ENCODE data around the gene MYLK2. TPM values are rescaled to one million over a fixed set of nuclear protein-coding genes. Genes with fewer than 3 reads are reported as not detected.
"Not testable (repeated sequence)": the region's sequence is repeated elsewhere in the genome, so short reads cannot be mapped to it uniquely, and the experiment has no call there.

MYLK2 gene
- total RNA-seq, 4 donors from 2014 or later = 0.10 TPM; not detected in 3

GRCh38 chr20:31823360-31824124 lies 4.4 kb downstream of the MYLK2 start:
- 70 to 81% methylated on average over 13 of the region's 14 CpGs for WGBS, 2 donors
- H3K4me3 ChIP-seq (ENCODE audit: low read depth, poor library complexity, severe bottlenecking) = no peak overlapping the region
- no peak for TF ChIP-seq POLR2A (IDR thresholded peaks at IDR 0.05)
- TF ChIP-seq CTCF (IDR thresholded peaks at IDR 0.05) = no peak
- DNase-seq (ENCODE audit: low spot score in 2 of 2) = no peak
- intact Hi-C loops (cut with DNase I; ENCODE audit: low total_unique reads) = loop anchor here (5.0 kb wide), 1 partner anchor 209 kb away; no protein-coding TSS in a partner anchor

- intact Hi-C loops (cut with DNase I; ENCODE audit: low total_unique reads) = loop anchor here (5.0 kb wide), 1 partner anchor 208 kb away; no protein-coding TSS in a partner anchor
- H3K4me3 ChIP-seq (ENCODE audit: low read depth, poor library complexity, severe bottlenecking) = no peak overlapping the region
- TF ChIP-seq CTCF (IDR thresholded peaks at IDR 0.05) (no peak), POLR2A (IDR thresholded peaks at IDR 0.05) (no peak)
- 93 to 95% methylated on average over 4 of the region's 4 CpGs for WGBS, 2 donors
- DNase-seq (ENCODE audit: low spot score in 2 of 2) = no peak
These were observed 4.9 kb downstream of the MYLK2 start for GRCh38 chr20:31824125-31824485.

GRCh38 chr20:31824554-31825313 lies 5.6 kb downstream of the MYLK2 start:
- no peak overlapping the region for H3K4me3 ChIP-seq (ENCODE audit: low read depth, poor library complexity, severe bottlenecking)
- TF ChIP-seq CTCF (IDR thresholded peaks at IDR 0.05) (no peak), POLR2A (IDR thresholded peaks at IDR 0.05) (no peak)
- WGBS, 2 donors = 77 to 82% methylated on average over 14 of the region's 14 CpGs
- no peak for DNase-seq (ENCODE audit: low spot score in 2 of 2)
- intact Hi-C loops (cut with DNase I; ENCODE audit: low total_unique reads) = loop anchor here (5.0 kb wide), 1 partner anchor 208 kb away; no protein-coding TSS in a partner anchor

- 85 to 88% methylated on average over 5 of the region's 5 CpGs for WGBS, 2 donors
- no peak overlapping the region for H3K4me3 ChIP-seq (ENCODE audit: low read depth, poor library complexity, severe bottlenecking)
- intact Hi-C loops (cut with DNase I; ENCODE audit: low total_unique reads) = no loop called here
- TF ChIP-seq POLR2A (IDR thresholded peaks at IDR 0.05) = no peak
- TF ChIP-seq CTCF (IDR thresholded peaks at IDR 0.05) = no peak
- no peak for DNase-seq (ENCODE audit: low spot score in 2 of 2)
These were observed 6.9 kb downstream of the MYLK2 start for GRCh38 chr20:31826074-31826473.

GRCh38 chr20:31827059-31827458 lies 7.9 kb downstream of the MYLK2 start:
- intact Hi-C loops (cut with DNase I; ENCODE audit: low total_unique reads) = no loop called here
- no peak overlapping the region for H3K4me3 ChIP-seq (ENCODE audit: low read depth, poor library complexity, severe bottlenecking)
- WGBS, 2 donors = 74 to 80% methylated on average over 2 of the region's 2 CpGs
- TF ChIP-seq POLR2A (IDR thresholded peaks at IDR 0.05) (no peak), CTCF (IDR thresholded peaks at IDR 0.05) (no peak)
- no peak for DNase-seq (ENCODE audit: low spot score in 2 of 2)

GRCh38 chr20:31828016-31828415 lies 8.9 kb downstream of the MYLK2 start:
- intact Hi-C loops (cut with DNase I; ENCODE audit: low total_unique reads); H3K4me3 ChIP-seq (ENCODE audit: low read depth, poor library complexity, severe bottlenecking); DNase-seq (ENCODE audit: low spot score in 2 of 2): not testable (repeated sequence)
- 94 to 96% methylated on average over 11 of the region's 11 CpGs for WGBS, 2 donors

All from lower leg skin (tissue), 4 donors.